GM12878 (cell line): ENCODE data around the gene ATP5F1D. TPM values are rescaled to one million over a fixed set of nuclear protein-coding genes. Genes with fewer than 3 reads are reported as not detected.
A peak's percentile ranks its signal among the peaks of the same experiment; 100 is the strongest.

Source experiments
- DPF2 ChIP-seq: fragments of 450-650 bp; IDR thresholded peaks from 2 replicates; pipeline ENCODE4 v1.6.1; 2017; ENCODE audit warnings: mild to moderate bottlenecking
- ETV6 ChIP-seq, 2 experiments: fragments of 450-650 bp in 1 of 2; IDR thresholded peaks in 1 of 2; conservative IDR thresholded peaks in 1 of 2; 2 replicates each; pipeline ENCODE4 v1.6.1; 2014; ENCODE audit warnings: antibody characterized with exemption in 1 of 2, borderline replicate concordance in 1 of 2, low read depth in 1 of 2, mild to moderate bottlenecking in 1 of 2, moderate library complexity in 1 of 2
- IKZF1 ChIP-seq: fragments of 450-650 bp; conservative IDR thresholded peaks from 2 replicates; pipeline ENCODE4 v1.6.1; 2017; ENCODE audit warnings: antibody characterized with exemption, mild to moderate bottlenecking
- MAX ChIP-seq: IDR thresholded peaks from 2 replicates; pipeline ENCODE4 v1.6.1; 2012; ENCODE audit warnings: low read depth, low read length, improper control_type of control experiment
- NKRF ChIP-seq: fragments of 450-650 bp; conservative IDR thresholded peaks from 2 replicates; pipeline ENCODE4 v1.6.1; 2017; ENCODE audit warnings: mild to moderate bottlenecking, moderate library complexity
- NR2F1 ChIP-seq: fragments of 450-650 bp; conservative IDR thresholded peaks from 2 replicates; pipeline ENCODE4 v1.6.1; 2017; ENCODE audit warnings: mild to moderate bottlenecking
- RAD51 ChIP-seq: fragments of 450-650 bp; IDR thresholded peaks from 2 replicates; pipeline ENCODE4 v1.6.1; 2016; ENCODE audit warnings: moderate library complexity, mild to moderate bottlenecking, inconsistent platforms
- RCOR1 ChIP-seq: conservative IDR thresholded peaks from 2 replicates; pipeline ENCODE4 v1.6.1; 2012; ENCODE audit warnings: low read depth, low read length, improper control_type of control experiment
- SMARCA5 ChIP-seq: fragments of 450-650 bp; IDR thresholded peaks from 2 replicates; pipeline ENCODE4 v1.6.1; 2017; ENCODE audit warnings: mild to moderate bottlenecking
- SREBF1 ChIP-seq: IDR thresholded peaks from 2 replicates; pipeline ENCODE4 v1.6.1; 2012; ENCODE audit warnings: mild to moderate bottlenecking, low read length
- polyA plus RNA-seq, 11 experiments: library from polyadenylated mRNA; depleted of rRNA in 4 of 11; unstranded in 6 of 11; stranded (reverse) in 5 of 11; fragments of >200 nt; fragmentation: Nextera tagmentation in 4 of 11; fragmentation: Illumina TruSeq in 1 of 11; extraction: Ambion mirVana in 4 of 11; extraction: Trizol in 1 of 11; gene quantifications; 1 replicate in 1 of 11; 2 replicates in 10 of 11; pipeline versions ENCODE4 v1.2.1 to v1.2.3, GENCODE V29; 2011 to 2016; ENCODE audit warnings: inconsistent platforms in 2 of 11, missing spikeins in 2 of 11, low read depth in 1 of 11
- total RNA-seq, 4 experiments: library from RNA; depleted of rRNA in 3 of 4; stranded (reverse); fragments of >200 nt in 3 of 4; fragmentation: Illumina TruSeq in 1 of 4; extraction: Trizol in 1 of 4; gene quantifications; 2 replicates each; pipeline versions ENCODE4 v1.2.1 to v1.2.3, GENCODE V29; 2013 to 2021
- TF ChIP-seq, protein P1 (sequence below): IDR thresholded peaks from 2 replicates; pipeline ENCODE4 v1.6.1; 2011; ENCODE audit warnings: borderline replicate concordance, low read depth, mild to moderate bottlenecking, moderate library complexity, mixed read lengths, low read length; ENCODE audit not compliant: insufficient read depth; ENCODE audit errors: extremely low read length
- TF ChIP-seq, protein P2 (sequence below): fragments of 450-650 bp; IDR thresholded peaks from 2 replicates; pipeline ENCODE4 v1.6.1; 2017; ENCODE audit warnings: low read depth, mild to moderate bottlenecking, moderate library complexity

ATP5F1D gene
- total and polyA plus RNA-seq, 10 of the 15 experiments (the other 5 are each of a cell fraction or from before 2014, with no cell fraction given) = 7.2 to 357 (median 49.5) TPM

GRCh38 chr19:1291761-1292418 is 50.3 kb downstream of the ATP5F1D start (continued):
- TF ChIP-seq ETV6 (conservative IDR thresholded peaks at IDR 0.05 in 1 of 2, IDR thresholded peaks at IDR 0.05 in 1 of 2; ENCODE audit: borderline replicate concordance in 1 of 2, low read depth in 1 of 2) = no peak
- no peak for TF ChIP-seq SREBF1
- peak; percentile 87 for TF ChIP-seq NR2F1
- TF ChIP-seq SMARCA5 = peak; percentile 26; the same call in 1 of the 2 replicates
- no peak for TF ChIP-seq MAX
- peak; percentile 68; the same call in 1 of the 2 replicates for TF ChIP-seq DPF2
- TF ChIP-seq, protein P1, sequence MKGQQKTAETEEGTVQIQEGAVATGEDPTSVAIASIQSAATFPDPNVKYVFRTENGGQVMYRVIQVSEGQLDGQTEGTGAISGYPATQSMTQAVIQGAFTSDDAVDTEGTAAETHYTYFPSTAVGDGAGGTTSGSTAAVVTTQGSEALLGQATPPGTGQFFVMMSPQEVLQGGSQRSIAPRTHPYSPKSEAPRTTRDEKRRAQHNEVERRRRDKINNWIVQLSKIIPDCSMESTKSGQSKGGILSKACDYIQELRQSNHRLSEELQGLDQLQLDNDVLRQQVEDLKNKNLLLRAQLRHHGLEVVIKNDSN = no peak
- TF ChIP-seq, protein P2, sequence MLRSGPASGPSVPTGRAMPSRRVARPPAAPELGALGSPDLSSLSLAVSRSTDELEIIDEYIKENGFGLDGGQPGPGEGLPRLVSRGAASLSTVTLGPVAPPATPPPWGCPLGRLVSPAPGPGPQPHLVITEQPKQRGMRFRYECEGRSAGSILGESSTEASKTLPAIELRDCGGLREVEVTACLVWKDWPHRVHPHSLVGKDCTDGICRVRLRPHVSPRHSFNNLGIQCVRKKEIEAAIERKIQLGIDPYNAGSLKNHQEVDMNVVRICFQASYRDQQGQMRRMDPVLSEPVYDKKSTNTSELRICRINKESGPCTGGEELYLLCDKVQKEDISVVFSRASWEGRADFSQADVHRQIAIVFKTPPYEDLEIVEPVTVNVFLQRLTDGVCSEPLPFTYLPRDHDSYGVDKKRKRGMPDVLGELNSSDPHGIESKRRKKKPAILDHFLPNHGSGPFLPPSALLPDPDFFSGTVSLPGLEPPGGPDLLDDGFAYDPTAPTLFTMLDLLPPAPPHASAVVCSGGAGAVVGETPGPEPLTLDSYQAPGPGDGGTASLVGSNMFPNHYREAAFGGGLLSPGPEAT = peak; percentile 41; the same call in 1 of the 2 replicates
- TF ChIP-seq RCOR1 = no peak
- no peak for TF ChIP-seq NKRF
- peak; percentile 79 for TF ChIP-seq IKZF1
- no peak for TF ChIP-seq RAD51
